Stimulated activated naive B cell treated with anti-CD40 and anti-IgM and Interleukin-4, amounts not matched to agents 10 μg/mL and 1 μg/mL and 100 μg/mL, for 72 hours (primary cell): ENCODE measurements around the gene RBM26.

Source experiments
- ATAC-seq, 2 donors: fragments of 150-1000 bp; cut with Tn5 transposase; replicated peaks; 2 replicates each; pipeline ENCODE4 v1.10.0; 2021; ENCODE audit warnings: moderate library complexity in 1 of 2
- DNase-seq: peaks from one replicate; pipeline ENCODE4 v3.0.0; 2021
- H3K27ac Mint-ChIP-seq: one replicate; pipeline ENCODE4 v1.8.0; 2022; ENCODE audit warnings: mild to moderate bottlenecking, mixed read lengths
- H3K27me3 Mint-ChIP-seq, 2 donors: one replicate each; pipeline ENCODE4 v1.8.0; 2022; ENCODE audit warnings: mixed read lengths in 2 of 2
- H3K36me3 Mint-ChIP-seq, 2 donors: one replicate each; pipeline ENCODE4 v1.8.0; 2022; ENCODE audit warnings: mixed read lengths in 2 of 2, mild to moderate bottlenecking in 1 of 2
- H3K4me1 Mint-ChIP-seq, 2 donors: one replicate each; pipeline ENCODE4 v1.8.0; 2022; ENCODE audit warnings: mixed read lengths in 2 of 2, mild to moderate bottlenecking in 1 of 2
- H3K4me3 Mint-ChIP-seq, 2 donors: one replicate each; pipeline ENCODE4 v1.8.0; 2022; ENCODE audit warnings: mild to moderate bottlenecking in 2 of 2, mixed read lengths in 2 of 2, moderate library complexity in 1 of 2
- H3K9me3 Mint-ChIP-seq, 2 donors: one replicate each; pipeline ENCODE4 v1.8.0; 2022; ENCODE audit warnings: mixed read lengths in 2 of 2, mild to moderate bottlenecking in 1 of 2

The RBM26 gene

DNA sequence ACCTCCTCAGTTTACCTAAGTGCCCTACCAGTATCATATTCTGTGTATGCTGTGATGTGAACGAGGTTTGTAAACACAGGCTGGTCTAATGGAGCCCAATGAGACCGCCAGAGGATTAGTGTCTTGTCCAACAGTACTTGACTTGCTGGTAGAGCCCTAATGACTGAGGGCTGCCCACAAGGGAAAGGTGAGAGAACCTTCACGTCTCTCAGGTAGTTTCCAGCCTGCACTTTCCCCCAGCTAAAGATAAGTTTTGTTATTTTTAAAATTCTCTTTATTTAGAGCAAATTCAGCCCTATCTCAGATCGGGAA, 498 bp upstream of the RBM26 start:
- no peak overlapping the region for H3K4me3 Mint-ChIP-seq
- no peak for DNase-seq
- no peaks in the 10 kb centered on the region for H3K27me3 Mint-ChIP-seq
- H3K4me1 Mint-ChIP-seq: peaks cover 28 to 32% of the 10 kb centered on the region in 2 donors
- H3K36me3 Mint-ChIP-seq: peaks cover 16% of the 10 kb centered on the region in 2 donors
- H3K27ac Mint-ChIP-seq: peak overlapping the region; percentile 98
- H3K9me3 Mint-ChIP-seq: no peaks in the 10 kb centered on the region
- ATAC-seq: peak; percentile 38 to 54

DNA sequence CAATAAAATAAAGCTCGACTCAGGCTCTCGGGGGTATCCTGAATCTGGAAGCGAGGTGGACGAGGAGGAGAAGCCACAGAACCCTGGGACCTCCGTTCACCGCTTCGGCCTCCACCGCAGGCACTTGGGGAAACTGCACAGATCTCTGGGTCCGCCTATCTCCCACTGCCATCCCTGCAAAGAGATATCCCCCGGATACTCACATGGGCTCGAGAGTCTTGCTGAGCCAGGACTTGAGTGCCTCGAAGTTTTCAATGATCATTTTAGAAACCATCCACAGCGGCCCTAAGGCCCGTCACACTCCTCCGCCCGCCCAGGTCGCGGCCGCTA, 589 bp downstream of the RBM26 start:
- Mint-ChIP-seq H3K27ac (no peak overlapping the region), H3K36me3 (peaks cover 17 to 23% of the 10 kb centered on the region in 2 donors), H3K4me1 (peaks cover 36 to 41% of the 10 kb centered on the region in 2 donors), H3K9me3 (no peaks in the 10 kb centered on the region), H3K27me3 (no peaks in the 10 kb centered on the region), H3K4me3 (no peak overlapping the region)
- ATAC-seq (peak; percentile 63 to 64), DNase-seq (no peak)

DNA sequence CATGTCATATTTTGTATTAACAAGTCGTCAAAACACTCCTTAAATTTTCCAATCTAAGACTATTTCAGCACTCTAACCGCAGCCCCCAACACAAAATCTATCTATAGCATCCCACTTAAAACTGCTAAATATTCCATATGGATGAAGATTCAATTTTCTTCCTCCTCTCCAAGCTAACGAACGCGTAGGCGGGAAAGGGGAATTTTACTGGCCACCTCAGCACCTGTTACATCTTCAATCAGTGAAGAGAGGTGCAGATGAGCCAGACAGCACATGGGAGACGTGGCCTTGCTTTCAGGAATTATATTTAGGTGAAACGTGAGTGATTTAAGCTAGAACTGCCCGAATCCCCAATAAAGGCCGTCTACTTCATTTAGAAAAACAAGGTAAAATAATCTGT, 1.1 kb downstream of the RBM26 start:
- Mint-ChIP-seq H3K4me3 (no peak overlapping the region), H3K4me1 (peaks cover 37 to 42% of the 10 kb centered on the region in 2 donors), H3K36me3 (peaks cover 18 to 26% of the 10 kb centered on the region in 2 donors), H3K27me3 (no peaks in the 10 kb centered on the region), H3K9me3 (no peaks in the 10 kb centered on the region), H3K27ac (no peak overlapping the region)
- peak; percentile 13 for DNase-seq
- no peak for ATAC-seq

DNA sequence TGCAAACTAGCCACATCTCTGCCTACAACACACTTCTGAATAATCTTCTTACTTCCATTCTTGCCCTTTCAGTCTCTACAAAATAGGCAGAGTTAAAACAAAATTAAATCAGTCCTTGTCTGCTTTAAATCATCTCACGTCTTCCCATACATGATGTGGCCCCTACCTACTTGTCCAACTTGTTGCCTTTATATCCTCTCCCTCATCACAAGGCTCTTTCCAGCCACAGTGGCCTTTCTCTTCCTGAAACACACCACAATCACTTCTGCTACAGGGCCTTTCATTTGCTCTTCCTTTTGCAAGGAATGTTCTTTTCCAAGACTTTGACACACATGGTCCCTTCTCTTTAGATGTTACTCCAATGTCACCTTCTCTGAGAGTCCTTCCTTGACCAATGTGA, 1.7 kb downstream of the RBM26 start:
- Mint-ChIP-seq H3K9me3 (no peaks in the 10 kb centered on the region), H3K27ac (no peak overlapping the region), H3K27me3 (no peaks in the 10 kb centered on the region), H3K36me3 (peaks cover 18 to 29% of the 10 kb centered on the region in 2 donors), H3K4me3 (no peak overlapping the region), H3K4me1 (peaks cover 34 to 43% of the 10 kb centered on the region in 2 donors)
- ATAC-seq: no peak
- no peak for DNase-seq

DNA sequence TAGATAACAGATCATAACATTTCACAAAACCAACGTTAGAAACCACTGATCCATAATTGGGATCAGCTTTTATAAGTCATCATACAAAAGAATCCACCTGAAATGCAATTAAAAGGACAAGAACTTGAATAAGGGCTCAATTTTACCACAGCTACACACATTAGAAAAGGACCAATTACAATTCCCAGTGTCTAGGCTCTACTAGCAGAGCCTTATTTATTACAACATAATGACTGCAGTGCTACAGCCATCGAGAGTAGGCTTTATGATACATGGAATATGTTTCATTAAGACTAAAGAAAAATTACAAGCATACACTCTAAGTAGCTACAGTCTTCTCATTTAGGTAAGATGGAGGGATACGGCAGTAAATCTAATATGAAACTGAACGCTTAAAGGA, 2.9 kb downstream of the RBM26 start:
- Mint-ChIP-seq H3K27ac (no peak overlapping the region), H3K27me3 (no peaks in the 10 kb centered on the region), H3K36me3 (peaks cover 20 to 32% of the 10 kb centered on the region in 2 donors), H3K4me3 (peak overlapping the region; percentile 26 to 60), H3K4me1 (peaks cover 36 to 49% of the 10 kb centered on the region in 2 donors), H3K9me3 (no peaks in the 10 kb centered on the region)
- no peak for ATAC-seq
- no peak for DNase-seq

DNA sequence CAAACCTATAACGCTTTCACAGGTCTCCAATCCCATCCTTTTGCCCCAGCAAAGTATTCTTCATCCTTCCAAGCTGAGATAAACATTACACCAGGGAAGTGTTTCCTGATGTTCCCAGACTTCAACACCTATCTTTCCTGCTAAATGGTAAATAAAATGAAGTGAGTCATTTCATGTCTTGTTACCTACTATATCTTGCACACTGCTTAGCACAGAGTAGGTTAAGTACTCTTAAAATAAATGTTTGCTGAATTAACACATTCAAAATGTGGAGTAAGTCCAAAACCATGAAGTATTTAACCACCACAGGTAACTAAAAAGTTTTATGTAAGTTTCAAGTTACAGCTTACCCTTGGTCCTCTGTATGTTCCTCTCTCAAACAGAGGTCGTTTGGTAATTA, 3.4 kb downstream of the RBM26 start:
- Mint-ChIP-seq H3K27me3 (no peaks in the 10 kb centered on the region), H3K4me1 (peaks cover 34 to 48% of the 10 kb centered on the region in 2 donors), H3K36me3 (peaks cover 16 to 29% of the 10 kb centered on the region in 2 donors), H3K27ac (peak overlapping the region; percentile 33), H3K4me3 (peak overlapping the region; percentile 44 to 60), H3K9me3 (no peaks in the 10 kb centered on the region)
- no peak for DNase-seq
- no peak for ATAC-seq

DNA sequence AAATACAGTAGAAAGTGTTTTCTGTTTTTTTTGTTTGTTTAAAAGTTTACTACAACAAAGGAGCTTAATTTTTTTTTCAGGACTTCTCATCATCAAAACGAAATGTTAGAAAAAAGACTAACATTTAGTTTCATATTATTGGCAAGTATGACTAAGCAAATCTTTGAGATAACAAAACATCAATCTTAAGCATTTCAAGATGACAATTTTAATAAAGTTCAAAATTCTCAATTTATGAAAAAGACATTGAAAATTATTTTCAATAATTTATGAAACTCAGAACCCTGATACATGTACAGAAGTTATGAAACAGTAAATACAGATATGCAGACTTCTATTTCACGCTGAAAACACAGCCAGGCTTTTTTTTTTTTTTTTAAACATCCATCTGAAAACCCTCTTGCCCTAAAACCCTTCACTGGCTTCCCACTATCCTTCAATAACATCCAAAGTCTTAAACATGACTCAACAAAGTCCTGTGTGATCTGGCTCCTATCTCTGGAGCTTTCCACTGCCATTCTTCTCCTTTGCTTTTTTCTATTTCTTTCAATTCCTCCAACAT, 3.9 kb downstream of the RBM26 start:
- Mint-ChIP-seq H3K4me1 (peaks cover 31 to 42% of the 10 kb centered on the region in 2 donors), H3K9me3 (no peaks in the 10 kb centered on the region), H3K36me3 (peaks cover 17 to 32% of the 10 kb centered on the region in 2 donors), H3K4me3 (peak overlapping the region; percentile 44 to 60), H3K27me3 (no peaks in the 10 kb centered on the region), H3K27ac (peak overlapping the region; percentile 33)
- ATAC-seq (no peak), DNase-seq (no peak)

DNA sequence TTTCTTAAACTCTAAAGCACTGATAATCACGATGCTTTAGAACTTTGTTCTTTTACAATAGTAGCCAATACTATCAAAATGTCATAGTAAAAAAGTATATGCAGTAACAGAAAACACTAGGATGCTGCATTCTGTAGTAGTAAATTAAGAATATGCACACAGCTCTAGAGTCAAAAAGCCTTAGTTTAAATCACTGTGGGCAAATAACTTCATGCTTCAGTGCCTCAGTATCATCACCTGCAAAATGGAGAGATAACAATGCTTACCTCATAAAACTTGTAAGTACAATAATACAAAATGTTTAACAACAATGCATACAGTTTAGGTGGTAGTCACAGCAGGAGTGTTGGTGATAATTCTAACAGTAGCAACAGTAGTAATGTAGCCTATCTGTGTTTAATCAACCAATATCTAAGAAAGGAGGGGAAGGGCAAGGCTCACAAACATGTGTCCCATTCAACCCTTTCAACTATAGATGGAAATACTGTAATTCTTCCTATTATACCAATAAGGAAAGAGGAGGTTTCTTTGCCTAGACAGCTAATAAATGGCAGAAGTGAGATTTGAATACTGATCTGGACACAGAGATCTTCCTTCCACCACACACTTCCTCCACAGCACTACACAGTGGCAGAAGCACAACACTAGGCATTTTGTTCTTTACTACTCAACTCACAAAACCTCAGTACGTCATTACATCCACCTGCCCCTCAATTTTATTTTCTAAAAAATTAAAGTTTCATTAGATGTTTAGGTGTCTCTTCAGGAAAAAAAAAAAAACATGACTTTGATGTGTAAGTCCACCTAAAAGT, 4.6 kb downstream of the RBM26 start:
- ATAC-seq (peak; percentile 35 to 45), DNase-seq (no peak)
- Mint-ChIP-seq H3K27ac (peak overlapping the region; percentile 34), H3K27me3 (no peaks in the 10 kb centered on the region), H3K36me3 (peaks cover 23 to 38% of the 10 kb centered on the region in 2 donors), H3K4me3 (peak overlapping the region; percentile 26 to 34), H3K4me1 (peaks cover 29 to 40% of the 10 kb centered on the region in 2 donors), H3K9me3 (no peaks in the 10 kb centered on the region)

DNA sequence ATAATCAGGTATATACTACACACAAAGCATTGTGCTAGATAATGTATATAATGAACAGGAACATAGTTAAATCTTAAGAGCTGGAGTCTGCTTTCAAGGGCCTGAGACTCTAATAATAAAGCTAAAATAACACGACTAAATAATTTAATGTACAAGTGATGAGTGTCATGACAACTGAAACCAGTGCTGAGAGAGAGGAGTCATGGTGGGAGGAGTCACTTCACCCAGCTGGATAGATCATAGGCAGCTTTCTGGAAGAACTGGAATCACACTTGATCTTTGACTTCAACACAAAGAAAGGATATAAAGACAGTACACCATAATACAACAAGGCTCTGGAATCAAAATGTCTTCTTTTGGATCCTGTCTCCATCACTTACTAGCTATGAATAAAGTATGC, 7.1 kb downstream of the RBM26 start:
- H3K27me3 Mint-ChIP-seq: no peaks in the 10 kb centered on the region
- H3K9me3 Mint-ChIP-seq: peaks cover 5 to 8% of the 10 kb centered on the region in 2 donors
- no peak overlapping the region for H3K27ac Mint-ChIP-seq
- DNase-seq: no peak
- H3K4me1 Mint-ChIP-seq: peaks cover 38 to 57% of the 10 kb centered on the region in 2 donors
- no peak overlapping the region for H3K4me3 Mint-ChIP-seq
- H3K36me3 Mint-ChIP-seq: peaks cover 41 to 63% of the 10 kb centered on the region in 2 donors
- no peak for ATAC-seq

DNA sequence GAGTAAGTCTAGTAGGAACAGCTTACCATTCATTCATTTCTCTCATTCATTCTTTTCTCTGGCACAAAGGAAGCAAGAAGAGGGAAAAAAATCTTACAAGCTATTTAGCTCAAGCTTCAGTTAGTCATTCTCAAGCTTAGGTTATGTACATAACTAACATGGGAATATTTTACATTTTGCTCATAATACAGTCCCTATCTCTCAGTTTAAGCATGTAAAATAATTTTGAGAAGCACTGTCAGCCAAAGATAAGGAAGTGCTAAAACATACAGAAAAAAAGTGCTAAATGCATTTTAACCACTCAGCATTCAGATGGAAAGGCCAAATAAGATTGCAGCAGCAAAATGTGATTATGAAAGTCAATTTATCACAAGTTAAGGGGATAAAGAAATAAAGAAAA, 7.9 kb downstream of the RBM26 start:
- no peak overlapping the region for H3K4me3 Mint-ChIP-seq
- H3K27ac Mint-ChIP-seq: peak overlapping the region; percentile 47
- peaks cover 44 to 65% of the 10 kb centered on the region in 2 donors for H3K4me1 Mint-ChIP-seq

DNA sequence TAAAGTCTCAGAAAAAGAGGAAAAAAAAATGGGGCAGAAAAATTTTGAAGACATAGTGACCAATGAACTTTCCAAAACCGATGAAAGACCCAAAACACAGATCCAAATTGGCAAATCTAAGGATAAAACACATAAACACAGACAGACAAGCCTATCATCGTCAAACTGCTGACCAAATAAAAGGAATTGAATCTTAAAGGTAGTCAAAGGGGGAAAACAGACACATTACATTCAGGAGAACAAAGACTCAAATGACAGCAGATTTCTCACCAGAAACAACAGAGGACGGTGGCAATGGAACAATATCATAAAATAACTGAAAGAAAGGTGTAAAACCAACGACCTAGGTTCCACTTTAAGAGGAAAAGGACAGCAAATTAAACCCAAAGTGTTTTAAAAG, 10.2 kb downstream of the RBM26 start:
- DNase-seq: no peak
- peaks cover 54 to 66% of the 10 kb centered on the region in 2 donors for H3K36me3 Mint-ChIP-seq
- peaks cover 5 to 8% of the 10 kb centered on the region in 2 donors for H3K9me3 Mint-ChIP-seq
- no peak overlapping the region for H3K27ac Mint-ChIP-seq
- H3K27me3 Mint-ChIP-seq: no peaks in the 10 kb centered on the region
- no peak for ATAC-seq
- peaks cover 36 to 72% of the 10 kb centered on the region in 2 donors for H3K4me1 Mint-ChIP-seq
- H3K4me3 Mint-ChIP-seq: no peak overlapping the region

More for the DNA sequence above, 7.9 kb downstream of the RBM26 start:
- Mint-ChIP-seq H3K27me3 (no peaks in the 10 kb centered on the region), H3K9me3 (peaks cover 5 to 8% of the 10 kb centered on the region in 2 donors), H3K36me3 (peaks cover 48 to 71% of the 10 kb centered on the region in 2 donors)
- ATAC-seq: no peak
- no peak for DNase-seq

DNA sequence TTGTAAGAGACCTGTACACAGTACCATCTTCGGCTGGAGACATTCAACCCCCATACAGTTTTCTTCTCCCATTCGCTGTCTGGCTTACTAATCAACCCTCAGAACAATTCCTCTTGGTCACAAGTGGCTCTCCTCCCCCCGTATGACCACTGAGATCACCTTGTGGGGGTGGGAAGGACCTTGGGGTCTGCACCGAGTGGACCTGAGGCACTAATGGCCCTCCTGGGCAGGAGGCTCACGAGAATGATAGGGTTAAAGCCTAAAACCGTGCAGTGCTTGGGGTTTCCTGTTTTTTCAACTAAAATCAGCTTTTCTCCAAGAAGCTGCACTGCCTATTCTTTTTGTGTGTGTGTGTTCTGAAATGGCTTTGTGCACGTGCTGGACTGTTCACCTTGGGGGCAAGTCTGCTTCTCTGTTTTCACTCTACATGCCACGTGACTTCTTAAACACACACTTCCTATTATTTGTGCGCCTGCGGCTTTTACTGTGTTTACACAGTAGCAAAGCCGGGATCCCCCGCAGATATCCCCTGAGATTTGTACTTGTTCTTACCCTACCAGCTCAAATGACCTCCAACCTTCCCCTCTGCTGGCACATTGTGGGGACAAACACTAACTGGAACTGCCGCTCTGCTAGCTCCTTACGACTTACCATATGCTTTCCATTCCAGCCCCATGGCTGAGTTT, 12.3 kb downstream of the RBM26 start:
- Mint-ChIP-seq H3K27ac (peak overlapping the region; percentile 80), H3K27me3 (no peaks in the 10 kb centered on the region), H3K4me1 (peaks cover 32 to 62% of the 10 kb centered on the region in 2 donors), H3K36me3 (peaks cover 49 to 57% of the 10 kb centered on the region in 2 donors), H3K9me3 (peaks cover 5 to 10% of the 10 kb centered on the region in 2 donors), H3K4me3 (peak overlapping the region; percentile 18 to 57)
- peak; percentile 75 for DNase-seq
- peak; percentile 92 to 97 for ATAC-seq

DNA sequence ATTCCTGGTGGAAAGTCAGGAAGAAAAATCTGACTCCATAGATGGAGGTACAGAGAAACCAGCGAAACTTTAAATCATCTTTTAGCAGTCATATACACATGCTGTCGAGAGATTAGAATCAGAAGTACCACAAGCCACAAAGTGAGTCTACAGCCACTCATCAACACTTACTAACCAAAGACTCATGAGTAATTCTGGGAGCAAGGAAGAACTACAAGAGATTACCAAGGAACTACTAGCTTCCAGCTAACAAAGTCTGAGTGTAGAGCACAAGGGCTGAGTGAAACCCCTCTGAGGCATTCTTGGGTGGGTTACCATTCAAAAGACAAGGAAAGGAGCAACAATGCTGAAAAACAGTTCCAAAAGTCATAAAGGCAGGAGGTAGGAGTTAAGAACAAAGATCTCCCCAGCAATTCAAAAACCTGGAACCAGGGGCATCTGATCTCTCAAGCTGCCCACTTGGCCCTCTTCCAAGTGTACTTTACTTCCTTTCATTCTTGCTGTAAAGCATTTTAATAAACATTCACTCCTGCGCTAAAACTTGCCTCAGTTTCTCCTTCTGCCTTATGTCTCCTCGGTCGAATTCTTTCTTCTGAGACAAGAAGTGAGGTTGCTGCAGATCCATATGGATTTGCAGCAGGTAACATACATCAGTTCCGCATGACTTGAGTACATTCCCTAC, 13.0 kb downstream of the RBM26 start:
- peaks cover 53 to 58% of the 10 kb centered on the region in 2 donors for H3K36me3 Mint-ChIP-seq
- peak overlapping the region; percentile 80 for H3K27ac Mint-ChIP-seq
- H3K9me3 Mint-ChIP-seq: peaks cover 5 to 10% of the 10 kb centered on the region in 2 donors
- DNase-seq (no peak), ATAC-seq (peak; percentile 26 to 56)
- no peaks in the 10 kb centered on the region for H3K27me3 Mint-ChIP-seq
- peaks cover 33 to 62% of the 10 kb centered on the region in 2 donors for H3K4me1 Mint-ChIP-seq
- peak overlapping the region; percentile 21 to 57 for H3K4me3 Mint-ChIP-seq

DNA sequence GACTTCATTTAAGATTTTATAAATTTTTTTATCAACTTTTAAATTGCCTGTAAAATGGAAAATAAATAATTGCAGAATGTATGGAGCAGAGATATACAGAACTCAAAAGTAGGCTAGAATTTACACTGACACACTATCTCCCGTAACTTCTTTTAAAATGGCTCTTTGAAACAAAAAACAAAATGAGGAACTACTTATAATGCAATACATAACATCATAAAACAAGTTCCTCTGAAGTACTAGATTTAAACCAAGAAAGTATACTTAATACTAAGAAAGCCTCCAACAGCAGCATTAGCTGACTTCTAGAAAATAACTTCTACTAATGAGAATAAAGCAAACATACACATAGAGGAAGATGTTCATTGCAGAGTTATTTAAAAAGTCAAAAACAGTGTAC, 17.0 kb downstream of the RBM26 start:
- Mint-ChIP-seq H3K4me1 (peaks cover 34 to 52% of the 10 kb centered on the region in 2 donors), H3K36me3 (peaks cover 30 to 31% of the 10 kb centered on the region in 2 donors), H3K27ac (peak overlapping the region; percentile 34), H3K9me3 (peaks cover 0 to 1% of the 10 kb centered on the region in 2 donors), H3K4me3 (peak overlapping the region; percentile 30 to 37), H3K27me3 (no peaks in the 10 kb centered on the region)
- no peak for ATAC-seq
- DNase-seq: no peak
